NB4 (cell line): ENCODE data around the gene SGCA.
A peak's percentile ranks its signal among the peaks of the same experiment; 100 is the strongest.

Experiments
- DNase-seq: peaks from one replicate; pipeline ENCODE4 v3.0.0; 2010; ENCODE audit warnings: low read depth
- H3K4me3 ChIP-seq: one replicate; pipeline ENCODE4 v1.5.1; 2011; ENCODE audit warnings: mild to moderate bottlenecking, low read depth, low read length, moderate library complexity
- CTCF ChIP-seq: IDR thresholded peaks from one replicate; pipeline ENCODE4 v1.5.1; 2012; ENCODE audit warnings: low read depth, low read length
- MAX ChIP-seq: IDR thresholded peaks from 2 replicates; pipeline ENCODE4 v1.6.1; 2011; ENCODE audit warnings: low read depth, low read length
- MYC ChIP-seq: IDR thresholded peaks from 2 replicates; pipeline ENCODE4 v1.6.1; 2011; ENCODE audit warnings: low read depth, low read length
- POLR2A ChIP-seq: IDR thresholded peaks from 2 replicates; pipeline ENCODE4 v1.6.1; 2011; ENCODE audit warnings: mild to moderate bottlenecking; ENCODE audit not compliant: insufficient read length; ENCODE audit errors: extremely low read depth

Gene SGCA

GRCh38 chr17:50199211-50199802 is 33.5 kb downstream of the SGCA start:
- no peak for TF ChIP-seq MYC
- H3K4me3 ChIP-seq: no peak overlapping the region
- DNase-seq: no peak

GRCh38 chr17:50199803-50200456 is 34.1 kb downstream of the SGCA start:
- TF ChIP-seq MYC (no peak), CTCF (no peak), POLR2A (no peak), MAX (no peak)

GRCh38 chr17:50200457-50201275 is 34.9 kb downstream of the SGCA start:
- TF ChIP-seq MYC (no peak), CTCF (peak; percentile 77)
- no peak overlapping the region for H3K4me3 ChIP-seq
- DNase-seq: peak; percentile 83

More at GRCh38 chr17:50199803-50200456, 34.1 kb downstream of the SGCA start:
- DNase-seq: peak; percentile 66
- no peak overlapping the region for H3K4me3 ChIP-seq

- DNase-seq: no peak
- no peak within 1 kb of the TSS for H3K4me3 ChIP-seq
- TF ChIP-seq POLR2A (no peak), MYC (no peak), CTCF (no peak), MAX (no peak)
Observed at GRCh38 chr17:50201276-50201854, 35.6 kb downstream of the SGCA start, which contains the start of gene COL1A1. Gene COL1A1, minus strand, starts transcription at chr17:50201631. Its CDS starts 118 bp downstream, at chr17:50201513.

- DNase-seq: no peak
- TF ChIP-seq MAX (no peak), MYC (no peak), POLR2A (no peak), CTCF (no peak)
- H3K4me3 ChIP-seq: no peak overlapping the region
Observed at GRCh38 chr17:50203086-50203485, 37.3 kb downstream of the SGCA start.

GRCh38 chr17:50203604-50204345 is 38.0 kb downstream of the SGCA start:
- no peak for TF ChIP-seq MAX
- no peak for TF ChIP-seq POLR2A
- TF ChIP-seq CTCF: no peak
- no peak for TF ChIP-seq MYC
- no peak overlapping the region for H3K4me3 ChIP-seq
- no peak for DNase-seq
